Lower lobe of right lung (tissue), 2 donors: Measurements from ENCODE around the gene PRM2. TPM values are rescaled to one million over a fixed set of nuclear protein-coding genes. Genes with fewer than 3 reads are reported as not detected.

Source experiments
- ATAC-seq, 2 donors: fragments of 200-7000 bp; cut with Tn5 transposase; one replicate each; pipeline ENCODE4 v1.9.1; 2020 to 2022; ENCODE audit warnings: mild to moderate bottlenecking in 2 of 2, moderate library complexity in 2 of 2
- DNase-seq: peaks from one replicate; pipeline ENCODE4 v3.0.0-alpha.2; 2020
- H3K27ac ChIP-seq: fragments of 200-600 bp; one replicate; pipeline ENCODE4 v1.8.0; 2022
- H3K27me3 ChIP-seq: fragments of 200-600 bp; one replicate; pipeline ENCODE4 v1.8.0; 2022; ENCODE audit warnings: low read depth
- H3K36me3 ChIP-seq: fragments of 200-600 bp; one replicate; pipeline ENCODE4 v1.8.0; 2022; ENCODE audit warnings: mild to moderate bottlenecking
- H3K4me1 ChIP-seq: fragments of 200-600 bp; one replicate; pipeline ENCODE4 v1.8.0; 2022
- H3K4me3 ChIP-seq: fragments of 200-600 bp; one replicate; pipeline ENCODE4 v1.8.0; 2022; ENCODE audit warnings: mild to moderate bottlenecking
- H3K9me3 ChIP-seq: fragments of 200-600 bp; one replicate; pipeline ENCODE4 v1.8.0; 2022
- CTCF ChIP-seq: fragments of 200-600 bp; IDR thresholded peaks from one replicate; pipeline ENCODE4 v1.8.0; 2022; ENCODE audit warnings: antibody characterized with exemption, mild to moderate bottlenecking
- intact Hi-C: fragments of 100-400 bp; cut with DNase I; formaldehyde crosslinking; loops from one replicate; pipeline ENCODE4 v1.11.0; 2022
- total RNA-seq: library from RNA; stranded (reverse); fragmentation: NEBNext Ultra II Directional; extraction: Animal tissue kit (Norgen Biotek cat#: 25700); gene quantifications from one replicate; pipeline ENCODE4 v1.2.1, GENCODE V29; 2021
- donor health status: DM: no; HTN: yes; CAD: no; lungs with severe emphysema.

Gene PRM2
- total RNA-seq, 1 donor from 2014 or later, result not detected

- ATAC-seq, result no peak
Observed at GRCh38 chr16:11276896-11277593, 765 bp upstream of the PRM2 start.

GRCh38 chr16:11274964-11275363 is 1.3 kb downstream of the PRM2 start:
- DNase-seq, result no peak
- intact Hi-C loops, result no loop called here
- ATAC-seq, result no peak

More at GRCh38 chr16:11276896-11277593, 765 bp upstream of the PRM2 start:
- TF ChIP-seq CTCF, result no peak
- no peak for DNase-seq
- Histone ChIP-seq H3K27me3 (no peaks in the 10 kb centered on the region), H3K27ac (no peak overlapping the region), H3K36me3 (no peaks in the 10 kb centered on the region), H3K9me3 (no peaks in the 10 kb centered on the region), H3K4me3 (no peak overlapping the region), H3K4me1 (no peaks in the 10 kb centered on the region)
- intact Hi-C loops, result no loop called here

GRCh38 chr16:11273721-11274324 is 2.5 kb downstream of the PRM2 start:
- intact Hi-C loops, result no loop called here
- TF ChIP-seq CTCF, result no peak
- Histone ChIP-seq H3K36me3 (no peaks in the 10 kb centered on the region), H3K9me3 (no peaks in the 10 kb centered on the region), H3K4me3 (no peak overlapping the region), H3K27me3 (no peaks in the 10 kb centered on the region), H3K27ac (no peak overlapping the region), H3K4me1 (no peaks in the 10 kb centered on the region)
- DNase-seq, result no peak
- ATAC-seq, result no peak

More at GRCh38 chr16:11274964-11275363, 1.3 kb downstream of the PRM2 start:
- Histone ChIP-seq H3K36me3 (no peaks in the 10 kb centered on the region), H3K27me3 (no peaks in the 10 kb centered on the region), H3K9me3 (no peaks in the 10 kb centered on the region), H3K4me1 (no peaks in the 10 kb centered on the region), H3K4me3 (no peak overlapping the region), H3K27ac (no peak overlapping the region)
- no peak for TF ChIP-seq CTCF

GRCh38 chr16:11272921-11273720 is 3.2 kb downstream of the PRM2 start, which contains the start of gene PRM3:
PRM3 (minus strand) TSS chr16:11273629; CDS start chr16:11273595, 34 bp downstream.
- H3K36me3 ChIP-seq, result no peaks in the 10 kb centered on the region
- H3K4me3 ChIP-seq, result no peak within 1 kb of the TSS
- H3K27ac ChIP-seq, result no peak within 1 kb of the TSS
- no peaks in the 10 kb centered on the region for H3K9me3 ChIP-seq
- no peaks in the 10 kb centered on the region for H3K4me1 ChIP-seq
- no peaks in the 10 kb centered on the region for H3K27me3 ChIP-seq
- intact Hi-C loops, result no loop called here
- ATAC-seq, result no peak
- TF ChIP-seq CTCF, result no peak
- DNase-seq, result no peak

- no peak overlapping the region for H3K4me3 ChIP-seq
- no peak for TF ChIP-seq CTCF
- ATAC-seq, result peak in 1 of 2 donors; percentile 34
- no peaks in the 10 kb centered on the region for H3K9me3 ChIP-seq
- no peak for DNase-seq
- H3K27ac ChIP-seq, result no peak overlapping the region
- no peaks in the 10 kb centered on the region for H3K27me3 ChIP-seq
- no peaks in the 10 kb centered on the region for H3K36me3 ChIP-seq
- no peaks in the 10 kb centered on the region for H3K4me1 ChIP-seq
- intact Hi-C loops, result no loop called here
Observed at GRCh38 chr16:11272484-11272883, 3.8 kb downstream of the PRM2 start.
